ENCODE results near the gene KAT6B. TPM values are rescaled to one million over a fixed set of nuclear protein-coding genes. Genes with fewer than 3 reads are reported as not detected.

KAT6B gene
- total RNA-seq, 1 donor: 26.3 TPM

GRCh38 chr10:75002351-75002725, 175.9 kb downstream of the KAT6B start:
- TF ChIP-seq CTCF (IDR thresholded peaks at IDR 0.05; ENCODE audit: insufficient read depth, low read depth, low read length): no peak
- H3K4me3 ChIP-seq (ENCODE audit: low read depth, low read length): no peak overlapping the region
- DNase-seq (ENCODE audit: low read depth): no peak

GRCh38 chr10:75002967-75003594, 176.7 kb downstream of the KAT6B start:
- H3K4me3 ChIP-seq (ENCODE audit: low read depth, low read length): no peak overlapping the region
- DNase-seq (ENCODE audit: low read depth): no peak
- no peak for TF ChIP-seq CTCF (IDR thresholded peaks at IDR 0.05; ENCODE audit: insufficient read depth, low read depth, low read length)

- no peak for DNase-seq (ENCODE audit: low read depth)
- TF ChIP-seq CTCF (IDR thresholded peaks at IDR 0.05; ENCODE audit: insufficient read depth, low read depth, low read length): no peak
- no peak overlapping the region for H3K4me3 ChIP-seq (ENCODE audit: low read depth, low read length)
These were observed 177.5 kb downstream of the KAT6B start for GRCh38 chr10:75003891-75004290.

GRCh38 chr10:75007646-75008045, 181.2 kb downstream of the KAT6B start:
- no peak for DNase-seq (ENCODE audit: low read depth)
- no peak for TF ChIP-seq CTCF (IDR thresholded peaks at IDR 0.05; ENCODE audit: insufficient read depth, low read depth, low read length)
- H3K4me3 ChIP-seq (ENCODE audit: low read depth, low read length): no peak overlapping the region

- no peak overlapping the region for H3K4me3 ChIP-seq (ENCODE audit: low read depth, low read length)
- no peak for TF ChIP-seq CTCF (IDR thresholded peaks at IDR 0.05; ENCODE audit: insufficient read depth, low read depth, low read length)
- no peak for DNase-seq (ENCODE audit: low read depth)
These were observed 182.6 kb downstream of the KAT6B start for GRCh38 chr10:75008952-75009351.

- H3K4me3 ChIP-seq (ENCODE audit: low read depth, low read length): no peak overlapping the region
- no peak for DNase-seq (ENCODE audit: low read depth)
- TF ChIP-seq CTCF (IDR thresholded peaks at IDR 0.05; ENCODE audit: insufficient read depth, low read depth, low read length): no peak
These were observed 183.0 kb downstream of the KAT6B start for GRCh38 chr10:75009426-75009825.

- no peak for DNase-seq (ENCODE audit: low read depth)
- no peak for TF ChIP-seq CTCF (IDR thresholded peaks at IDR 0.05; ENCODE audit: insufficient read depth, low read depth, low read length)
- H3K4me3 ChIP-seq (ENCODE audit: low read depth, low read length): no peak overlapping the region
These were observed 184.0 kb downstream of the KAT6B start for GRCh38 chr10:75010373-75010772.
